ENCODE data around the gene FBXO38.

Gene FBXO38

DNA sequence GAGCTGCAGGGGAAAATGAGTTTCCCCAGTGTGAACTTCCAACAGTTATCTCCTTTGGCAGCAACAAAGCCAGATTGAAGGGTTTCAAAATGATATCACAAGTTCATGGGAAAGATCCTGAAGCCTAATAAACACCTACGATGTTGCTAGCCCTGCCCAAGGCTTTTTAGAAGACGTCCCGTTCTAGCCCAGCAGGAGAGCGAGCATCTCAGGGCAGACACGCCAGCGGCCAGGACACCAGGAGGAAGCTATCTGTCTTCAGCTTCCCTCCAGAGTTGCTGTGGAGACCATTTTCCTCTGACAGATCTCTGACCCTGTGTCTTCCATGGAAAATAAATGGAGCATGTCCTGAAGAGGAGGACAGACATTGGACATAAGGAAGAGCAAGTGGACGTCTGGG lies 98.4 kb downstream of the FBXO38 start:
- DNase-seq = no peak

- peak; percentile 4 for DNase-seq
Observed at GRCh38 chr5:148482697-148483462, 99.1 kb downstream of the FBXO38 start.

DNA sequence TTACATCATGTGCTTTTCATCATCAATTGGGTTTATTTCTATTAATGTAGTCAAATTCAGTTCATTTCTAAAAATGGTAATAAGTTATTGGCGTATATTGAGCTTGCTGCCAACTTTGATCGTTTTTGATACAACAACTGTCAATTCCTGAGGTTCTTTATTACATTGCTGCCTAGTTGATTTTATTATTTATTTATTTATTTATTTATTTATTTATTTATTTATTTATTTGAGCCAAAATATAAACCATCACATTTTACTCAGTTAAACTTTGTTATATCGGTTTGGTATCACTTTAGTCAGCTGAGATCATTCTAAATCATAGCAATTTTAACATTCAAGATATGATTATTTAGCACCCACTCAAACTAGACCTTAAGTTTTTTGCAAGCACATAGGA lies 100.0 kb downstream of the FBXO38 start:
- DNase-seq = no peak

- no peak for DNase-seq
Observed at GRCh38 chr5:148484651-148485050, 100.9 kb downstream of the FBXO38 start.

- no peak for DNase-seq
Observed at GRCh38 chr5:148486456-148486855, 102.7 kb downstream of the FBXO38 start.

GRCh38 chr5:148488757-148489156 lies 105.0 kb downstream of the FBXO38 start:
- DNase-seq = no peak

DNA sequence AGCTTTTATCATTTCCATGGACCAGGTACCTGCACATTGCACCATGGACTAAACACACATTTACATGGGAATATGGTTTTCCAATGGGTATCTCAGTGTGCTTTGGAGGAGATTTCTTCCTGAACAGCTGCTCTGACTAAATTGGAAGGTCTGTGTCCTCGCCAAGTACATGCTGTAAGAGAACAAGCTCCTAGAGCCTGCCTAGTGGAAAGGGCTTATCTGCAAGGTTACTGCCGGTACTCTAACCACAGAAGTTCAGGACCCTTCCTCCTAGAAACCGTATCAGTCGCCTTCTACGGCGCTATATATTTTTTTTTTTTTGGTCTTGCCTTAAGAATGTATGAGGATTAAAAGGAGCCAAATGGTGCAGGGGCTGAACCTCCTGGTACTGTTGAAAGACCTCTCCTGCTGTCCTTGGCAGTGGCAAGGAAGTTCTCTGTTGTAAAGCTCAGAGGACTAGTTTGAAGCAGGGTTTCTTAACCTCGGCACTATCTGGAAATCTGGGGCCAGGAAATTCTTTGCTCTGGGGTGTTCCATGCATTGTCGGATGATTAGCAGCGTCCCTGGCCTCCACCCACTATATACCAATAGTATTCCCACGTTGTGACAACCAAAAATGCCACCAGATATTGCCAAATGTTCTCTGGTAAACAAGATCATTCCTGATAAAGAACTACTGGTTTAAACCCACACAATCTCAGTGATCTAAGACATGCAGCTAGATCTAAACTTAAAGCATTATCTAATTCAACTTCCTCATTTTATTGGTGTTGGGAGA lies 107.4 kb downstream of the FBXO38 start:
- DNase-seq = no peak

DNA sequence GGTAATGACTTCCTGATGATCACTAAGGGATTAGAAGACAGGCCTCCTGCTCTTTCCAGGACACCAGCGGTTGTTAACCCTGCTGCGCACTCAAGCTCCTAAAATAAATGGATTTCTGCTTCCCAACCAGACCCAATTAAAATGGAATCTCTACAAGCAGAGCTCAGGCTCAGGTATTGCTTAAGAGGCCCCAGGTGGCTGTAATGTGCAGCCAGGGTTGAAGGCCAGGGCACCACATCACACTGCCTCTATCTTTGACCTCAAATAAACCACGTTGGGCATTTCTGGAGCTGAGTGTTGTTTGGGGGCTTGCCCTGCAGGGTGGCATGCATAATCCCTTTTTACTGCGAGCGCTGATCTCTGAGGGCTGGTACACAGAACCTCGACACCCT lies 108.0 kb downstream of the FBXO38 start:
- no peak for DNase-seq

DNA sequence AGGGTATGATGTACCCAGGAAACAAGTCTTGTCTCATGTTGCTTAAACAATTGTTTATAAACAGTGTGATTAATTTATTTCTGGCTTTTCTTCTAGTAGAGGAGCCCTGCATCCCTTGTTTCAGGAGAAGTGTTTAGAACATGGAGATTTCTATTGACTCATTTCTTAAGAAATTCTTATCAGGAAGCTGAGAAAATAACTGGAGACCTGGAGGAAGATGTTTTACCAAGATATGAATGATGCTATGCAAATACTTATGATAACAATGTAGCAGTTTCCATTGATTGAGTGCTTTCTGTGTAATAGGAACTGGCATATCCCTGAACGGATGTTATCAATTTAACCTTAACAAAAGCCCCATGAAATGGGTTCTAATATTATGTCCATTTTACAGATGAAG lies 108.6 kb downstream of the FBXO38 start:
- DNase-seq = no peak
